Panc1 (cell line): ENCODE data around the gene FAM114A2. TPM values are rescaled to one million over a fixed set of nuclear protein-coding genes. Genes with fewer than 3 reads are reported as not detected.

Experiments used
- ATAC-seq: fragments of 200-7000 bp; cut with Tn5 transposase; 2 replicates; pipeline ENCODE4 v1.9.1; 2020; ENCODE audit warnings: mild to moderate bottlenecking, moderate library complexity
- BruUV-seq: library from RNA; stranded (reverse); fragments of 400-500 nt; replicated peaks from 2 replicates; lab custom pipeline; 2021; lab: Mats Ljungman, UMichigan
- CTCF ChIA-PET: fragments of 300-600 bp; sonication (Branson Sonifier 250); formaldehyde crosslinking; loops from one replicate; lab custom pipeline; 2022; ENCODE audit warnings: antibody characterized with exemption; lab: Charles Lee
- POLR2A ChIA-PET: fragments of 300-600 bp; sonication (Branson Sonifier 250); formaldehyde crosslinking; loops from one replicate; lab custom pipeline; 2022; ENCODE audit warnings: antibody characterized with exemption; lab: Charles Lee
- DNase-seq: peaks from one replicate; pipeline ENCODE4 v3.0.0-alpha.2; 2010; ENCODE audit warnings: low read depth, low spot score
- H3K27ac ChIP-seq: 2 replicates; pipeline ENCODE4 v1.5.1; 2011; ENCODE audit warnings: mild to moderate bottlenecking, low read length, inconsistent platforms
- H3K27me3 ChIP-seq: fragments of 200-500 bp; sonication (Bioruptor generic); 2 replicates; pipeline ENCODE4 v1.6.0; 2014; ENCODE audit warnings: low read length, inconsistent platforms; ENCODE audit not compliant: control insufficient read depth, insufficient read depth
- H3K36me3 ChIP-seq: fragments of 200-500 bp; sonication (Bioruptor generic); 2 replicates; pipeline ENCODE4 v1.5.1; 2014; ENCODE audit warnings: inconsistent platforms, mild to moderate bottlenecking, low read length, moderate library complexity; ENCODE audit not compliant: control insufficient read depth, insufficient read depth
- H3K4me1 ChIP-seq: 2 replicates; pipeline ENCODE4 v1.5.1; 2011; ENCODE audit warnings: inconsistent platforms, mild to moderate bottlenecking, low read length, moderate library complexity; ENCODE audit not compliant: control insufficient read depth, insufficient read depth
- H3K4me3 ChIP-seq, 2 experiments: 2 replicates each; pipeline ENCODE4 v1.5.1; 2011 to 2012; ENCODE audit warnings: low read depth in 2 of 2, low read length in 2 of 2, mild to moderate bottlenecking in 2 of 2, inconsistent platforms in 1 of 2, moderate library complexity in 1 of 2
- H3K9me3 ChIP-seq: fragments of 200-500 bp; sonication (Bioruptor generic); 2 replicates; pipeline ENCODE4 v1.5.1; 2014; ENCODE audit warnings: low read depth, mild to moderate bottlenecking, inconsistent platforms, low read length, moderate library complexity; ENCODE audit not compliant: control insufficient read depth, insufficient read depth
- CTCF ChIP-seq: fragments of 450-650 bp; IDR thresholded peaks from 2 replicates; pipeline ENCODE4 v1.5.1; 2017; ENCODE audit warnings: mild to moderate bottlenecking
- POLR2AphosphoS5 ChIP-seq: IDR thresholded peaks from 2 replicates; pipeline ENCODE4 v1.6.1; 2012; ENCODE audit warnings: mild to moderate bottlenecking, low read depth, low read length, moderate library complexity
- REST ChIP-seq, 2 experiments: IDR thresholded peaks; 2 replicates each; pipeline ENCODE4 v1.6.1; 2011 to 2012; ENCODE audit warnings: low read depth in 2 of 2, control low read depth in 1 of 2, low read length in 1 of 2, mild to moderate bottlenecking in 1 of 2, moderate library complexity in 1 of 2; ENCODE audit not compliant: insufficient read depth in 1 of 2
- SIN3A ChIP-seq: IDR thresholded peaks from 2 replicates; pipeline ENCODE4 v1.6.1; 2012; ENCODE audit warnings: low read depth, mild to moderate bottlenecking, low read length, moderate library complexity, borderline replicate concordance; ENCODE audit not compliant: insufficient read depth
- TCF7L2 ChIP-seq: IDR thresholded peaks from 2 replicates; pipeline ENCODE4 v1.6.1; 2011; ENCODE audit warnings: mild to moderate bottlenecking, low read depth, low read length, inconsistent platforms
- in situ Hi-C: cut with HindIII; loops from 2 replicates; pipeline ENCODE4 v1.10.0; 2016; ENCODE audit warnings: low sequenced_read_pairs, low pct_unique_long_range_greater_than_20kb
- intact Hi-C: fragments of 100-400 bp; cut with micrococcal nuclease; formaldehyde crosslinking; loops from one replicate; pipeline ENCODE4 v1.10.0; 2022; ENCODE audit not compliant: unreplicated experiment
- total RNA-seq: library from RNA; stranded (reverse); gene quantifications from one replicate; pipeline ENCODE4 v1.2.1, GENCODE V29; 2021; ENCODE audit not compliant: unreplicated experiment

FAM114A2 gene
- total RNA-seq, 1 experiment from 2014 or later, result 20.7 TPM

DNA sequence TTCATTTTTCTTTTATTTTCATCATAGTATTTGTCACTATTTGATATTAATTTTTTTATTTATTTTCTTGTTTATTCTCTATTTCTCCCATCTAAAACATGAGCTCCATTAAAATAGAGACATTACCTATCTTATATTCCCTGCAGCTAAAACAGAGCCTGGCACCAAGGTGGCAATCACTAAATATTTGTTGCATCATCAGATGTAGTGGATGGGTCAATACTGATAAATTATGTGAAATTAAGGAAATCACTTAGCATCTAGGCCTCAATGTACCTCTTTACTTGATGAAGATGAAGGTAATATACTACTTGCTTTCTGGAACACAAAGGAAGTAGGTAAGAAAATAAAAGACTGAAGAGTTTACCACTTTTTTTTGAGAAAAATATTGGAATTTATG is 24.7 kb upstream of the FAM114A2 start:
- Histone ChIP-seq H3K4me3 (no peak overlapping the region), H3K36me3 (no peaks in the 10 kb centered on the region), H3K9me3 (no peaks in the 10 kb centered on the region), H3K27ac (no peak overlapping the region), H3K4me1 (no peaks in the 10 kb centered on the region), H3K27me3 (no peaks in the 10 kb centered on the region)
- ChIA-PET CTCF (interaction anchor here (0.7 kb wide), 1 partner anchor 536 kb away, joined by 4 read pairs; no protein-coding TSS in a partner anchor), POLR2A (no interaction called here)
- intact Hi-C loops (no loop called here), in situ Hi-C loops (no loop called here)
- TF ChIP-seq REST (IDR thresholded peaks at IDR 0.05; ENCODE audit: insufficient read depth in 1 of 2, low read depth in 2 of 2, low read length in 1 of 2), result no peak
- TF ChIP-seq POLR2AphosphoS5, result no peak
- no peak for TF ChIP-seq TCF7L2
- TF ChIP-seq SIN3A, result no peak
- no peak for TF ChIP-seq CTCF
- BruUV-seq, result no TSS peak
- no peak for DNase-seq
- ATAC-seq, result no peak

- ATAC-seq, result no peak
Measured at GRCh38 chr5:154060606-154061005, 21.9 kb upstream of the FAM114A2 start.

GRCh38 chr5:154059583-154059982 is 20.9 kb upstream of the FAM114A2 start:
- in situ Hi-C loops, result no loop called here
- CTCF ChIA-PET, result no interaction called here
- Histone ChIP-seq H3K4me3 (no peak overlapping the region), H3K9me3 (no peaks in the 10 kb centered on the region), H3K27me3 (no peaks in the 10 kb centered on the region), H3K4me1 (no peaks in the 10 kb centered on the region), H3K36me3 (no peaks in the 10 kb centered on the region), H3K27ac (no peak overlapping the region)
- no peak for DNase-seq
- TF ChIP-seq POLR2AphosphoS5 (no peak), CTCF (no peak), TCF7L2 (no peak), REST (IDR thresholded peaks at IDR 0.05; ENCODE audit: insufficient read depth in 1 of 2, low read depth in 2 of 2, low read length in 1 of 2) (no peak), SIN3A (no peak)
- no TSS peak for BruUV-seq
- intact Hi-C loops, result no loop called here
- POLR2A ChIA-PET, result no interaction called here
- ATAC-seq, result no peak

More at GRCh38 chr5:154060606-154061005, 21.9 kb upstream of the FAM114A2 start:
- no peak for TF ChIP-seq POLR2AphosphoS5
- DNase-seq, result no peak
- Histone ChIP-seq H3K36me3 (no peaks in the 10 kb centered on the region), H3K27ac (no peak overlapping the region), H3K27me3 (no peaks in the 10 kb centered on the region), H3K4me1 (no peaks in the 10 kb centered on the region), H3K9me3 (no peaks in the 10 kb centered on the region), H3K4me3 (no peak overlapping the region)
- intact Hi-C loops, result no loop called here
- BruUV-seq, result no TSS peak
- ChIA-PET CTCF (no interaction called here), POLR2A (no interaction called here)
- in situ Hi-C loops, result no loop called here
